Nephron (organoid): ENCODE results near the gene ULK4.
"Not testable (repeated sequence)": the region's sequence is repeated elsewhere in the genome, so short reads cannot be mapped to it uniquely, and the experiment has no call there.

ENCODE experiments used
- H3K27ac Mint-ChIP-seq, 3 experiments: 2 replicates each; pipeline ENCODE4 v1.8.0; 2020; ENCODE audit warnings: mixed read lengths in 3 of 3, mild to moderate bottlenecking in 2 of 3, moderate library complexity in 1 of 3
- H3K27me3 Mint-ChIP-seq: 2 replicates; pipeline ENCODE4 v1.8.0; 2021; ENCODE audit warnings: low read depth, mild to moderate bottlenecking, moderate library complexity, mixed read lengths
- H3K36me3 Mint-ChIP-seq: 2 replicates; pipeline ENCODE4 v1.8.0; 2020; ENCODE audit warnings: low read depth, mixed read lengths
- H3K4me1 Mint-ChIP-seq: 2 replicates; pipeline ENCODE4 v1.8.0; 2020; ENCODE audit warnings: mixed read lengths
- H3K4me3 Mint-ChIP-seq, 3 experiments: 2 replicates each; pipeline ENCODE4 v1.8.0; 2020; ENCODE audit warnings: mild to moderate bottlenecking in 3 of 3, mixed read lengths in 3 of 3, moderate library complexity in 2 of 3
- H3K9me3 Mint-ChIP-seq: 2 replicates; pipeline ENCODE4 v1.8.0; 2020; ENCODE audit warnings: mixed read lengths
- CTCF ChIP-seq, 3 experiments: fragments of 200-600 bp; sonication (generic); IDR thresholded peaks; one replicate each; pipeline ENCODE4 v1.5.0; 2021; ENCODE audit warnings: antibody characterized with exemption in 3 of 3; ENCODE audit not compliant: unreplicated experiment in 3 of 3

ULK4 gene

GRCh38 chr3:41888368-41889076, 73.4 kb downstream of the ULK4 start:
- H3K4me3 Mint-ChIP-seq: no peak overlapping the region
- no peaks in the 10 kb centered on the region for H3K4me1 Mint-ChIP-seq
- H3K36me3 Mint-ChIP-seq: peaks cover 23% of the 10 kb centered on the region
- H3K27ac Mint-ChIP-seq: no peak overlapping the region
- peaks cover 9% of the 10 kb centered on the region for H3K27me3 Mint-ChIP-seq
- peaks cover 11% of the 10 kb centered on the region for H3K9me3 Mint-ChIP-seq
- TF ChIP-seq CTCF (IDR thresholded peaks at IDR 0.05; ENCODE audit: unreplicated experiment in 3 of 3): no peak

- Mint-ChIP-seq H3K4me1 (no peaks in the 10 kb centered on the region), H3K27ac (no peak overlapping the region), H3K9me3 (no peaks in the 10 kb centered on the region), H3K4me3 (no peak overlapping the region), H3K27me3 (no peaks in the 10 kb centered on the region), H3K36me3 (no peaks in the 10 kb centered on the region)
- TF ChIP-seq CTCF (IDR thresholded peaks at IDR 0.05; ENCODE audit: unreplicated experiment in 3 of 3): no peak
These were observed 78.9 kb downstream of the ULK4 start for GRCh38 chr3:41882956-41883355.

GRCh38 chr3:41881233-41881821, 80.6 kb downstream of the ULK4 start:
- TF ChIP-seq CTCF (IDR thresholded peaks at IDR 0.05; ENCODE audit: unreplicated experiment in 3 of 3): peak; percentile 55 to 78 (median 71)

GRCh38 chr3:41880387-41880786, 81.5 kb downstream of the ULK4 start:
- H3K9me3 Mint-ChIP-seq: no peaks in the 10 kb centered on the region
- H3K27me3 Mint-ChIP-seq: no peaks in the 10 kb centered on the region
- peaks cover 6% of the 10 kb centered on the region for H3K4me1 Mint-ChIP-seq
- no peak overlapping the region for H3K27ac Mint-ChIP-seq
- TF ChIP-seq CTCF (IDR thresholded peaks at IDR 0.05; ENCODE audit: unreplicated experiment in 3 of 3): no peak
- H3K36me3 Mint-ChIP-seq: no peaks in the 10 kb centered on the region
- no peak overlapping the region for H3K4me3 Mint-ChIP-seq

More at GRCh38 chr3:41881233-41881821, 80.6 kb downstream of the ULK4 start:
- H3K4me1 Mint-ChIP-seq: peaks cover 5% of the 10 kb centered on the region
- no peaks in the 10 kb centered on the region for H3K9me3 Mint-ChIP-seq
- no peaks in the 10 kb centered on the region for H3K27me3 Mint-ChIP-seq
- no peak overlapping the region for H3K27ac Mint-ChIP-seq
- H3K36me3 Mint-ChIP-seq: no peaks in the 10 kb centered on the region
- H3K4me3 Mint-ChIP-seq: no peak overlapping the region

- H3K27ac Mint-ChIP-seq, H3K4me3 Mint-ChIP-seq, H3K36me3 Mint-ChIP-seq, H3K4me1 Mint-ChIP-seq, H3K9me3 Mint-ChIP-seq, H3K27me3 Mint-ChIP-seq: not testable (repeated sequence)
These were observed 84.2 kb downstream of the ULK4 start for GRCh38 chr3:41877741-41878140.

GRCh38 chr3:41874022-41874421, 87.9 kb downstream of the ULK4 start:
- no peak overlapping the region for H3K27ac Mint-ChIP-seq
- TF ChIP-seq CTCF (IDR thresholded peaks at IDR 0.05; ENCODE audit: unreplicated experiment in 3 of 3): no peak
- peaks cover 6% of the 10 kb centered on the region for H3K4me1 Mint-ChIP-seq
- H3K4me3 Mint-ChIP-seq: no peak overlapping the region
- H3K27me3 Mint-ChIP-seq: no peaks in the 10 kb centered on the region
- H3K36me3 Mint-ChIP-seq: peaks cover 17% of the 10 kb centered on the region
- H3K9me3 Mint-ChIP-seq: peaks cover 17% of the 10 kb centered on the region
